Measurements from ENCODE around the gene TSHZ2.

Gene TSHZ2

GRCh38 chr20:52941808-52942207 is 30.4 kb upstream of the TSHZ2 start:
- TF ChIP-seq EP300 (IDR thresholded peaks at IDR 0.05; ENCODE audit: borderline replicate concordance): no peak
- no peak for TF ChIP-seq REST (IDR thresholded peaks at IDR 0.05; ENCODE audit: low read depth)
- no peak for TF ChIP-seq TAF1 (IDR thresholded peaks at IDR 0.05; ENCODE audit: low read depth)
- no peak for TF ChIP-seq TCF12 (IDR thresholded peaks at IDR 0.05; ENCODE audit: low read depth)
- TF ChIP-seq FOXM1 (IDR thresholded peaks at IDR 0.05; ENCODE audit: borderline replicate concordance, low read depth): no peak
- TF ChIP-seq TEAD4 (IDR thresholded peaks at IDR 0.05): no peak
- TF ChIP-seq CREB1 (IDR thresholded peaks at IDR 0.05; ENCODE audit: low read depth): no peak

- TF ChIP-seq MAX (IDR thresholded peaks at IDR 0.05) (no peak), TEAD4 (IDR thresholded peaks at IDR 0.05) (no peak), ZBTB7A (IDR thresholded peaks at IDR 0.05; ENCODE audit: low read depth) (no peak)
Observed at GRCh38 chr20:52943185-52943841, 28.8 kb upstream of the TSHZ2 start.

- no peak for TF ChIP-seq REST (IDR thresholded peaks at IDR 0.05; ENCODE audit: low read depth)
- no peak for TF ChIP-seq CREB1 (IDR thresholded peaks at IDR 0.05; ENCODE audit: low read depth)
- TF ChIP-seq RAD21 (IDR thresholded peaks at IDR 0.05; ENCODE audit: low read depth): no peak
- TF ChIP-seq TAF1 (IDR thresholded peaks at IDR 0.05; ENCODE audit: low read depth): no peak
- TF ChIP-seq TEAD4 (IDR thresholded peaks at IDR 0.05): no peak
- TF ChIP-seq EP300 (IDR thresholded peaks at IDR 0.05; ENCODE audit: borderline replicate concordance): no peak
- no peak for TF ChIP-seq ZBTB7A (IDR thresholded peaks at IDR 0.05; ENCODE audit: low read depth)
- TF ChIP-seq CEBPB (IDR thresholded peaks at IDR 0.05): no peak
- TF ChIP-seq MAX (IDR thresholded peaks at IDR 0.05): no peak
- TF ChIP-seq TCF12 (IDR thresholded peaks at IDR 0.05; ENCODE audit: low read depth): no peak
- TF ChIP-seq YY1 (IDR thresholded peaks at IDR 0.05; ENCODE audit: low read depth): no peak
- no peak for TF ChIP-seq FOXM1 (IDR thresholded peaks at IDR 0.05; ENCODE audit: borderline replicate concordance, low read depth)
- TF ChIP-seq NFIC (IDR thresholded peaks at IDR 0.05): no peak
- TF ChIP-seq USF1 (IDR thresholded peaks at IDR 0.05): no peak
- no peak for TF ChIP-seq EGR1 (IDR thresholded peaks at IDR 0.05)
Observed at GRCh38 chr20:52945268-52945667, 26.9 kb upstream of the TSHZ2 start.

GRCh38 chr20:52945862-52946522 is 26.2 kb upstream of the TSHZ2 start:
- TF ChIP-seq EP300 (IDR thresholded peaks at IDR 0.05; ENCODE audit: borderline replicate concordance): no peak

GRCh38 chr20:52948491-52948890 is 23.7 kb upstream of the TSHZ2 start:
- TF ChIP-seq CREB1 (IDR thresholded peaks at IDR 0.05; ENCODE audit: low read depth) (no peak), USF1 (IDR thresholded peaks at IDR 0.05) (no peak), TCF12 (IDR thresholded peaks at IDR 0.05; ENCODE audit: low read depth) (no peak)

- TF ChIP-seq ZBTB7A (IDR thresholded peaks at IDR 0.05; ENCODE audit: low read depth): no peak
Observed at GRCh38 chr20:52953020-52953419, 19.1 kb upstream of the TSHZ2 start.

- TF ChIP-seq RAD21 (IDR thresholded peaks at IDR 0.05; ENCODE audit: low read depth): no peak
- no peak for TF ChIP-seq YY1 (IDR thresholded peaks at IDR 0.05; ENCODE audit: low read depth)
- no peak for TF ChIP-seq USF1 (IDR thresholded peaks at IDR 0.05)
- TF ChIP-seq TAF1 (IDR thresholded peaks at IDR 0.05; ENCODE audit: low read depth): no peak
- no peak for TF ChIP-seq MAX (IDR thresholded peaks at IDR 0.05)
- TF ChIP-seq EGR1 (IDR thresholded peaks at IDR 0.05): no peak
- TF ChIP-seq NFIC (IDR thresholded peaks at IDR 0.05): no peak
- TF ChIP-seq CEBPB (IDR thresholded peaks at IDR 0.05): no peak
- TF ChIP-seq CREB1 (IDR thresholded peaks at IDR 0.05; ENCODE audit: low read depth): no peak
- no peak for TF ChIP-seq FOXM1 (IDR thresholded peaks at IDR 0.05; ENCODE audit: borderline replicate concordance, low read depth)
- TF ChIP-seq TCF12 (IDR thresholded peaks at IDR 0.05; ENCODE audit: low read depth): no peak
- no peak for TF ChIP-seq EP300 (IDR thresholded peaks at IDR 0.05; ENCODE audit: borderline replicate concordance)
- TF ChIP-seq TEAD4 (IDR thresholded peaks at IDR 0.05): no peak
- no peak for TF ChIP-seq REST (IDR thresholded peaks at IDR 0.05; ENCODE audit: low read depth)
- TF ChIP-seq ZBTB7A (IDR thresholded peaks at IDR 0.05; ENCODE audit: low read depth): no peak
Observed at GRCh38 chr20:52954849-52955248, 17.3 kb upstream of the TSHZ2 start.

All from Ishikawa (cell line).